Esophagus muscularis mucosa (tissue), 4 donors: ENCODE results near the gene XG. TPM values are rescaled to one million over a fixed set of nuclear protein-coding genes. Genes with fewer than 3 reads are reported as not detected.
"Not testable (repeated sequence)": the region's sequence is repeated elsewhere in the genome, so short reads cannot be mapped to it uniquely, and the experiment has no call there.

ENCODE experiments used
- DNase-seq: peaks from one replicate; pipeline ENCODE4 v3.0.0-alpha.2; 2017; ENCODE audit errors: extremely low spot score
- H3K27ac ChIP-seq, 4 donors: fragments of 200-600 bp; sonication (generic); replicated peaks in 1 of 4; 1 replicate in 3 of 4; 2 replicates in 1 of 4; pipeline ENCODE4 v1.5.1; 2016 to 2019; ENCODE audit warnings: mild to moderate bottlenecking in 1 of 4
- H3K27me3 ChIP-seq, 4 donors: fragments of 200-600 bp; sonication (generic); one replicate each; pipeline versions ENCODE4 v1.5.1 to v1.6.0; 2016 to 2019
- H3K36me3 ChIP-seq, 4 donors: fragments of 200-600 bp; sonication (generic); one replicate each; pipeline ENCODE4 v1.5.1; 2016 to 2019
- H3K4me1 ChIP-seq, 4 donors: fragments of 200-600 bp; sonication (generic); one replicate each; pipeline ENCODE4 v1.5.1; 2016 to 2019
- H3K4me3 ChIP-seq, 4 donors: fragments of 200-600 bp; sonication (generic); 1 replicate in 2 of 4; 2 replicates in 2 of 4; pipeline ENCODE4 v1.5.1; 2016 to 2019; ENCODE audit warnings: mild to moderate bottlenecking in 4 of 4, moderate library complexity in 1 of 4
- H3K9me3 ChIP-seq, 4 donors: fragments of 200-600 bp; sonication (generic); 1 replicate in 3 of 4; 2 replicates in 1 of 4; pipeline ENCODE4 v1.5.1; 2016 to 2019
- EP300 ChIP-seq: sonication (generic); formaldehyde crosslinking; IDR thresholded peaks from one replicate; pipeline ENCODE4 v1.6.1; 2017; ENCODE audit warnings: antibody characterized with exemption
- POLR2A ChIP-seq: fragments of 450-650 bp; IDR thresholded peaks from one replicate; pipeline ENCODE4 v1.6.1; 2017; ENCODE audit warnings: antibody characterized with exemption, moderate library complexity, mild to moderate bottlenecking, low read depth
- POLR2AphosphoS5 ChIP-seq, 2 donors: sonication (generic); formaldehyde crosslinking; IDR thresholded peaks; one replicate each; pipeline ENCODE4 v1.6.1; 2017; ENCODE audit warnings: antibody characterized with exemption in 2 of 2
- WGBS: methylation state at CpG from one replicate; pipeline ENCODE4 v1.1.5; 2018; 5-methylcytosine and 5-hydroxymethylcytosine counted together
- intact Hi-C: fragments of 100-400 bp; cut with DNase I; formaldehyde crosslinking; loops from one replicate; pipeline ENCODE4 v1.15.1; 2023
- total RNA-seq, 4 donors: library from RNA; depleted of rRNA; stranded (reverse); fragments of >200 nt; gene quantifications; one replicate each; pipeline versions ENCODE4 v1.1.0 to v1.2.1, GENCODE V29; 2016
- TF ChIP-seq, protein P1 (sequence below), 3 experiments: fragments of 200-600 bp in 2 of 3; fragments of 450-650 bp in 1 of 3; sonication (generic) in 2 of 3; IDR thresholded peaks; one replicate each; pipeline ENCODE4 v1.5.1; 2017 to 2019; ENCODE audit warnings: antibody characterized with exemption in 3 of 3, mild to moderate bottlenecking in 2 of 3, moderate library complexity in 1 of 3

Gene XG, protein sequence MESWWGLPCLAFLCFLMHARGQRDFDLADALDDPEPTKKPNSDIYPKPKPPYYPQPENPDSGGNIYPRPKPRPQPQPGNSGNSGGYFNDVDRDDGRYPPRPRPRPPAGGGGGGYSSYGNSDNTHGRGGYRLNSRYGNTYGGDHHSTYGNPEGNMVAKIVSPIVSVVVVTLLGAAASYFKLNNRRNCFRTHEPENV
- under 1 TPM in 3 of 4 donors, not detected in 1; 0.39 to 0.83 (median 0.40) TPM for total RNA-seq

DNA sequence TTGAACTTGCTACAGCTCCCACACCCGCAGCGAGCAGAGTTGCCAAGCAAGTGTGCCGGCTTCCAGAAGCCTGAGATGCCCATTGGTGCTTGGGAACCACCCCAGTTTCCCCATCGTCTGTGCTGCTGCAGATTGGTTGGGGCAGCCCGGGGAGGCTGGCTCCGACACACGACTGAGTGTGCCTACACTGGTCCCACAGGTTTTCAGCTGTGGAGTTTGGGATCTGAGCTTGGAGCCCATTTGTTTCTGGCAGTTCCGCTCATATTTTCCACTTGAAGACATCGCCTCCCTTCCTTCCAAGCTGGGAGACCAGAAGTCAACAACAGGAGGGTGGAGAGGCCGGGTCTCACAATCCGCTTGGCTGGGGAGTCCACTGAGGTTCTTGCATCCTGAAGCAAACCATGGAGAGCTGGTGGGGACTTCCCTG lies at the start of gene XG:
Gene XG, plus strand, starts transcription at position 167 of the 427 bp plus-strand sequence. Its CDS starts 235 bp downstream, at position 402.
- H3K4me3 ChIP-seq, H3K36me3 ChIP-seq, intact Hi-C loops, H3K4me1 ChIP-seq, H3K27me3 ChIP-seq, H3K27ac ChIP-seq, H3K9me3 ChIP-seq, DNase-seq: not testable (repeated sequence)
- 78% methylated on average over 11 of the region's 11 CpGs for WGBS

DNA sequence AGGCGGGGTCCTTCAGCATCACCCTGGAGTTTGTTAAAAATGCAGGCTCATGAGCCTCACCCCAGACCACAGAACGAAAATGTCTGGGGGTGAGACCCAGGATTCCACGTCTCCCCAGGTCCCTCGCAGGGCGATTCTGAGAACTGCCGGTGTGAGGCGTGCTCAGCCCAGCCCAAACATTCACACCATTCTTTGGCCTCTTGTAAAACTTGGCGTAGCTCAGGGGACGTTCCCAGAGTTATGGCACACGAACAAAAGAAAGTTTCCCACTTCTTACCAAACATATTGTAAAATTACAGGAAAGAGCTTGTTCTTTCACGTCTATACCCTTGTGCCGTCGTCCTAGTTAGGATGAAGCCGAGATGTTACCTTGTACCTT lies 47.9 kb upstream of the XG start:
- TF ChIP-seq POLR2A (no peak), POLR2AphosphoS5 (IDR thresholded peaks at IDR 0.05) (peak; percentile 43 to 56), EP300 (peak; percentile 86)
- TF ChIP-seq, protein P1, sequence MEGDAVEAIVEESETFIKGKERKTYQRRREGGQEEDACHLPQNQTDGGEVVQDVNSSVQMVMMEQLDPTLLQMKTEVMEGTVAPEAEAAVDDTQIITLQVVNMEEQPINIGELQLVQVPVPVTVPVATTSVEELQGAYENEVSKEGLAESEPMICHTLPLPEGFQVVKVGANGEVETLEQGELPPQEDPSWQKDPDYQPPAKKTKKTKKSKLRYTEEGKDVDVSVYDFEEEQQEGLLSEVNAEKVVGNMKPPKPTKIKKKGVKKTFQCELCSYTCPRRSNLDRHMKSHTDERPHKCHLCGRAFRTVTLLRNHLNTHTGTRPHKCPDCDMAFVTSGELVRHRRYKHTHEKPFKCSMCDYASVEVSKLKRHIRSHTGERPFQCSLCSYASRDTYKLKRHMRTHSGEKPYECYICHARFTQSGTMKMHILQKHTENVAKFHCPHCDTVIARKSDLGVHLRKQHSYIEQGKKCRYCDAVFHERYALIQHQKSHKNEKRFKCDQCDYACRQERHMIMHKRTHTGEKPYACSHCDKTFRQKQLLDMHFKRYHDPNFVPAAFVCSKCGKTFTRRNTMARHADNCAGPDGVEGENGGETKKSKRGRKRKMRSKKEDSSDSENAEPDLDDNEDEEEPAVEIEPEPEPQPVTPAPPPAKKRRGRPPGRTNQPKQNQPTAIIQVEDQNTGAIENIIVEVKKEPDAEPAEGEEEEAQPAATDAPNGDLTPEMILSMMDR (IDR thresholded peaks at IDR 0.05), result peak; percentile 32 to 66 (median 40)
- peak overlapping the region; percentile 34 to 86 (median 58) for H3K27ac ChIP-seq
- intact Hi-C loops, result loop anchor here (10.0 kb wide), 1 partner anchor 111 kb away; no protein-coding TSS in a partner anchor

DNA sequence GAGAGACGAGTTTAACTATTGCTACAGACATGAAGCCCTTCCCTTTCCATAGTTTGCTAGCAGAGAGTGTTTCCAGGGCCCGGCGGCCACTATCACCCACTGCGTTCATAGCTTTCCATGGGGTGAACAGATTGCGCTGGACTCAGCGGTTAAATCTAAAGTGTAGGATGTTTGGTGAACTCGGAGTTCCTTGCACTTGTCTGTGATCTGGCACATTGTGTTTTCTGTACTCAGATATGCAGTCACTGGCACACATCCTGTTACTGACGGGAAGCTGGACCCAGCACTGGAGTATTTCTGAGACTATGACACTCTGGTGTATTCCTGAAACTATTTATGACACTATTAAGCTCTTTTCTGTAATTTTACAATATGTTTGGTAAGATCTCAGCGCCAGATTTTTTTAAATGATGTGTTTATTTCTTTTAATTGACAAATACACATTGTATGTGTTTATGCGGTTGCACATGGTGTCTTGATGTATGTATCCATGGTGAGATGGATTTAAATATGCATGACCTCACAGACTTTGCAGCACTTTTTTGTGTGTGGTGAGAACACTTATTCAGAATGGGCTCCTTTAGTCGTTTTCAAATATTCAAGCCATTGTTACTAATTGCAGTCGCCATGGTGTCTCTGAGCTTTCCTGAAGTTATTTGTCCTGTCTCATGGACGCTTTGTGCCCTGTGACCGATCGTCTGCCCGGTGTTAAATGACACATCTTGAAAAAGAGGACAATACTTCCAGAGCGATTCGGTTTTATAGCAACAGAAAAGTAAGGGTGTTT lies 46.6 kb upstream of the XG start:
- H3K27me3 ChIP-seq, result no peaks in the 10 kb centered on the region
- TF ChIP-seq POLR2AphosphoS5 (IDR thresholded peaks at IDR 0.05) (peak; percentile 60 to 71), POLR2A (no peak), EP300 (peak; percentile 96)
- TF ChIP-seq, protein P1 (IDR thresholded peaks at IDR 0.05), result no peak
- peak overlapping the region in 2 of 4 donors; percentile 3 to 12 for H3K4me3 ChIP-seq
- WGBS, result 70% methylated on average over 18 of the region's 18 CpGs
- no peaks in the 10 kb centered on the region for H3K9me3 ChIP-seq
- intact Hi-C loops, result loop anchor here (10.0 kb wide), 1 partner anchor 110 kb away; no protein-coding TSS in a partner anchor
- DNase-seq, result no peak
- peak overlapping the region; percentile 34 to 86 (median 58) for H3K27ac ChIP-seq
- peaks cover 85 to 100% (median 99%) of the 10 kb centered on the region in 4 donors for H3K4me1 ChIP-seq
- H3K36me3 ChIP-seq, result peaks cover 0 to 5% (median 0%) of the 10 kb centered on the region in 4 donors

More for the DNA sequence above, 47.9 kb upstream of the XG start:
- DNase-seq, result no peak
- H3K27me3 ChIP-seq, result no peaks in the 10 kb centered on the region
- peaks cover 76 to 100% (median 99%) of the 10 kb centered on the region in 4 donors for H3K4me1 ChIP-seq
- H3K9me3 ChIP-seq, result no peaks in the 10 kb centered on the region
- peak overlapping the region in 3 of 4 donors; percentile 3 to 17 (median 15) for H3K4me3 ChIP-seq
- WGBS, result 51% methylated on average over 14 of the region's 14 CpGs
- peaks cover 0 to 12% (median 0%) of the 10 kb centered on the region in 4 donors for H3K36me3 ChIP-seq

DNA sequence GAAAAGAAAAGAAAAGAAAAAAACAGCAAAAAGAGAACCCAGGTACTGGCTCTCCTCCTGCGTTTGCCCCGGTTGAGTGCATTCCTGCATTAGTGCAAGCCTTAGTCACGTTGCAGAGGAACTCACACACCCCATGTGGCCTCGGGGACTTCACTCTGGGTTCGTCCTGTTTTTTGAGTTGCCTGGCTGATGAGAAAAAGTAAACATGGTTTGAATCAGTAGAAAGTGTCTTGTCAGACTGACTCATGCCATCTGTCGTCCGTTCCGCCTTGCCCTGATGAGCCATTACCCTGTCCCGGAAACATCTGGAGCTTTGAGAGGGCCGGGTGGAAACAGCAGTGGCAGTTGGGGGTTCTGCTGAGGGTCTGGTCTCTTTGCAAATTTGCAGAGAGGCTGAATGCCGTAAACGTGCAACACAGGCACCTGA lies 44.5 kb upstream of the XG start:
- H3K9me3 ChIP-seq, result no peaks in the 10 kb centered on the region
- DNase-seq, result peak; percentile 95
- no peaks in the 10 kb centered on the region for H3K27me3 ChIP-seq
- 24% methylated on average over 12 of the region's 12 CpGs for whole genome bisulfite sequencing
- no peak for TF ChIP-seq POLR2A
- peak; percentile 65 to 69 for TF ChIP-seq POLR2AphosphoS5 (IDR thresholded peaks at IDR 0.05)
- peak; percentile 59 for TF ChIP-seq EP300
- H3K4me3 ChIP-seq, result peak overlapping the region in 2 of 4 donors; percentile 10 to 12
- peaks cover 0 to 9% (median 4%) of the 10 kb centered on the region in 4 donors for H3K36me3 ChIP-seq
- H3K27ac ChIP-seq, result peak overlapping the region; percentile 2 to 86 (median 57)
- intact Hi-C loops, result loop anchor here (10.0 kb wide), 1 partner anchor 107 kb away; no protein-coding TSS in a partner anchor
- H3K4me1 ChIP-seq, result peaks cover 80 to 97% (median 89%) of the 10 kb centered on the region in 4 donors

DNA sequence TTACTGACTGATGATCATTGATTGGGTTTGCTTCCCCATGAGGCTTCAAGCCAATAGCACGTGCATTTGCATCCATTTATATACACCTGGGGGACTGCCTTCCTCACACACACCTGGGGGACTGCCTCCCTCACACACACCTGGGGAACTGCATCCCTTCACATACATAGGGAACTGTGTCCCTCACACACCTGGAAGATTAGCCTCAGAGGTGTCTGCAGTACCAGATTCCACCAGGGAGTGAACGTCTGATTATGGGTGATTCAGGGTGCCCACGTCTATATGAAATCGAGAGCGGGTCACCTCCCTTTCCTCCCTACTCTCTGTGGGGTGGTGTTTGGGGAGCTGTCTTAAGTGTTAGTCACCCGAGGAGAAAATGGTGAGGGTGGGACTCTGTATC lies 43.8 kb upstream of the XG start:
- H3K36me3 ChIP-seq, result peaks cover 0 to 16% (median 8%) of the 10 kb centered on the region in 4 donors
- WGBS, result 76% methylated on average over 6 of the region's 6 CpGs
- TF ChIP-seq POLR2A, result no peak
- TF ChIP-seq EP300, result no peak
- TF ChIP-seq, protein P1 (IDR thresholded peaks at IDR 0.05), result peak in 1 of 3 experiments; percentile 6
- TF ChIP-seq POLR2AphosphoS5 (IDR thresholded peaks at IDR 0.05), result no peak
- H3K9me3 ChIP-seq, result no peaks in the 10 kb centered on the region
- intact Hi-C loops, result loop anchor here (10.0 kb wide), 1 partner anchor 107 kb away; no protein-coding TSS in a partner anchor
- DNase-seq, result no peak
- peak overlapping the region; percentile 2 to 86 (median 44) for H3K27ac ChIP-seq
- peaks cover 73 to 90% (median 87%) of the 10 kb centered on the region in 4 donors for H3K4me1 ChIP-seq
- no peaks in the 10 kb centered on the region for H3K27me3 ChIP-seq
- peak overlapping the region in 1 of 4 donors; percentile 10 for H3K4me3 ChIP-seq
